Mesendoderm (in vitro differentiated cells): ENCODE data around the gene PALLD.

ENCODE experiments used
- DNase-seq: peaks from one replicate; pipeline ENCODE4 v3.0.0; 2013
- H2AK5ac ChIP-seq: 2 replicates; pipeline ENCODE4 v1.6.1; 2013; ENCODE audit warnings: low read length, inconsistent platforms
- H2BK120ac ChIP-seq: 2 replicates; pipeline ENCODE4 v1.6.1; 2013; ENCODE audit warnings: low read depth, mild to moderate bottlenecking, low read length, moderate library complexity, mixed read lengths
- H2BK15ac ChIP-seq: replicated peaks from 2 replicates; pipeline ENCODE4 v1.6.1; 2013; ENCODE audit warnings: low read depth, mild to moderate bottlenecking, moderate library complexity
- H2BK5ac ChIP-seq: 2 replicates; pipeline ENCODE4 v1.6.1; 2013; ENCODE audit warnings: low read length, inconsistent platforms
- H3K18ac ChIP-seq: 2 replicates; pipeline ENCODE4 v1.6.1; 2013; ENCODE audit warnings: mild to moderate bottlenecking, low read length, mixed read lengths
- H3K23ac ChIP-seq: one replicate; pipeline ENCODE4 v1.6.1; 2013; ENCODE audit warnings: low read length
- H3K27ac ChIP-seq: 2 replicates; pipeline ENCODE4 v1.5.1; 2013; ENCODE audit warnings: low read depth, mild to moderate bottlenecking, inconsistent platforms, low read length, moderate library complexity
- H3K27me3 ChIP-seq: 2 replicates; pipeline ENCODE4 v1.6.1; 2013; ENCODE audit warnings: low read length, control low read depth, mild to moderate bottlenecking, inconsistent platforms; ENCODE audit not compliant: insufficient read depth, poor library complexity
- H3K36me3 ChIP-seq: 2 replicates; pipeline ENCODE4 v1.6.1; 2013; ENCODE audit warnings: low read length, inconsistent platforms; ENCODE audit not compliant: control insufficient read depth, insufficient read depth
- H3K4ac ChIP-seq: one replicate; pipeline ENCODE4 v1.6.1; 2013; ENCODE audit warnings: low read depth, mild to moderate bottlenecking, low read length, moderate library complexity
- H3K4me1 ChIP-seq: 2 replicates; pipeline ENCODE4 v1.6.1; 2013; ENCODE audit warnings: low read depth, low read length, inconsistent platforms; ENCODE audit not compliant: control insufficient read depth
- H3K4me2 ChIP-seq: 2 replicates; pipeline ENCODE4 v1.6.1; 2013; ENCODE audit warnings: low read length
- H3K4me3 ChIP-seq: 2 replicates; pipeline ENCODE4 v1.5.1; 2013; ENCODE audit warnings: mild to moderate bottlenecking, low read length
- H3K56ac ChIP-seq: one replicate; pipeline ENCODE4 v1.6.1; 2013; ENCODE audit warnings: low read length
- H3K79me1 ChIP-seq: 2 replicates; pipeline ENCODE4 v1.6.1; 2013; ENCODE audit warnings: low read length, inconsistent platforms
- H3K79me2 ChIP-seq: 2 replicates; pipeline ENCODE4 v1.6.1; 2013; ENCODE audit warnings: mild to moderate bottlenecking, low read length; ENCODE audit not compliant: control insufficient read depth, insufficient read depth
- H3K9ac ChIP-seq: 2 replicates; pipeline ENCODE4 v1.6.1; 2013; ENCODE audit warnings: low read length, inconsistent platforms
- H4K5ac ChIP-seq: one replicate; pipeline ENCODE4 v1.6.1; 2013; ENCODE audit warnings: low read length
- H4K8ac ChIP-seq: one replicate; pipeline ENCODE4 v1.6.1; 2013; ENCODE audit warnings: low read depth, mild to moderate bottlenecking, control low read depth, low read length, moderate library complexity
- WGBS: extraction: QIAGEN DNeasy Blood & Tissue Kit; methylation state at CpG from one replicate; pipeline ENCODE4 v1.1.7; 2013; ENCODE audit warnings: low lambda C conversion rate, missing lambda C conversion rate; ENCODE audit not compliant: insufficient coverage; ENCODE audit errors: extremely low coverage; 5-methylcytosine and 5-hydroxymethylcytosine counted together

The PALLD gene

DNA sequence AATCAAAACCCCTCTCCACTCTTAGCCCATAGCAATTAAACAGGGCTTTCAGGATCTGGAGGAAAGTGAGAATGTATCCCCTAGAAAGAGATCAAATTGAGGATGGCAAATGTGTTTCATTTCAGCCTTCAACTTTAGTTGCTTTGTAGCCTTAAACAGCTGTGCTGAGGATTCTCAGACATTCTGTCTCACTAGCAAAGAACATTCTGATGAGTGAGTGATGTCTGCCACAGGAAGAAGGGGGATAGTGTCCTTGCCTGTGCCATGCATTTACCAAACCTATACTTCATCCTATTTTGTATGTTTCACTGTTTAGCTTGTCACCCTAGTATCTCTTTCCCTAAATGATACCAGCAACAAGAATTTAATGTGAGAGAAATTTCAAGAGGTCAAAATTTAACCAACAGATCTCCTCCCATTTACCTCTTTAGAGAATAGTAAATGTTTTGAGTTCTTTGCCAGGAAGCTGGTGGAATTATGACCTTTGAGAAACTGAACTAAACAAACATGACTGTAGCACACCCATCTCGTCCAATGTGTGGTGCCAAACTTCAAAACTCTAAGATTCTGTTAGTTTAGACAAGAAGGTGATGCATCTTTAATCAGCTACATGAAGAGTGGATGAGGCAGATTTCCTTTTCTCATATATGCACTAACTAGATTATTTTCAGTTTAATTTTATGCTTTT, 165.6 kb downstream of the PALLD start:
- Histone ChIP-seq H2BK15ac (no peak overlapping the region), H2AK5ac (no peak overlapping the region), H3K79me2 (no peaks in the 10 kb centered on the region), H3K23ac (no peak overlapping the region), H3K4me2 (no peak overlapping the region), H2BK5ac (no peak overlapping the region), H3K4me3 (no peak overlapping the region), H4K5ac (no peak overlapping the region), H3K79me1 (no peaks in the 10 kb centered on the region), H3K4me1 (no peaks in the 10 kb centered on the region), H3K27me3 (no peaks in the 10 kb centered on the region), H3K36me3 (no peaks in the 10 kb centered on the region), H3K27ac (no peak overlapping the region), H3K18ac (no peak overlapping the region), H3K4ac (no peak overlapping the region), H2BK120ac (no peak overlapping the region), H3K9ac (no peak overlapping the region), H3K56ac (no peak overlapping the region), H4K8ac (no peak overlapping the region)
- no peak for DNase-seq
- no CpG with 5 or more reads among the region's 1 CpG for WGBS

- Histone ChIP-seq H2BK5ac (no peak overlapping the region), H3K79me2 (no peaks in the 10 kb centered on the region), H2AK5ac (no peak overlapping the region), H3K18ac (no peak overlapping the region), H3K4me3 (no peak overlapping the region), H3K4ac (no peak overlapping the region), H3K27ac (no peak overlapping the region), H3K27me3 (no peaks in the 10 kb centered on the region), H2BK120ac (no peak overlapping the region), H4K8ac (no peak overlapping the region), H3K4me2 (no peak overlapping the region), H4K5ac (no peak overlapping the region), H2BK15ac (no peak overlapping the region), H3K23ac (no peak overlapping the region), H3K36me3 (no peaks in the 10 kb centered on the region), H3K56ac (no peak overlapping the region), H3K4me1 (no peaks in the 10 kb centered on the region), H3K9ac (no peak overlapping the region), H3K79me1 (no peaks in the 10 kb centered on the region)
- WGBS, result no CpG with 5 or more reads among the region's 2 CpGs
- no peak for DNase-seq
Measured at GRCh38 chr4:168664242-168664891, 167.5 kb downstream of the PALLD start.

DNA sequence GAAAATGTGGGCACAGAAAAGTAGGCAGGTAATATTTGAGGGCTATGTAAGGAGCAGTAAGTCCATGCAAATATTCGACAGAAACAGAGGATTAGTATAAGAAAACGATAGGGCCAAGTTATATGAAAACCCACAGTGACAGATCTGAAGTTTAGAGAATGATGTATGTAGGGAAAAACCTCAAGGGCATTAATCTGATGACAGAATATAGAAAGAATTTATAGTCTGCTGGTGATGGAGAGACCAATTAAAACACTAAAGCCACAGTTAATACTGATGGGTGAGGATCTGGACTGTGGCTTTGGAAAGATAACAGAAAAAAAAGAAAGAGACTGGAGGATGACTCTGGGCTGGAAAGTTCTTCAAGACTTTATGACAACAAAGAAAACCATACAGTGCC, 169.7 kb downstream of the PALLD start:
- Histone ChIP-seq H3K27me3 (no peaks in the 10 kb centered on the region), H2BK5ac (no peak overlapping the region), H3K4ac (no peak overlapping the region), H3K56ac (no peak overlapping the region), H3K9ac (no peak overlapping the region), H3K4me1 (no peaks in the 10 kb centered on the region), H3K4me2 (no peak overlapping the region), H3K18ac (no peak overlapping the region), H2AK5ac (no peak overlapping the region), H4K8ac (no peak overlapping the region), H2BK15ac (no peak overlapping the region), H3K27ac (no peak overlapping the region), H4K5ac (no peak overlapping the region), H3K79me1 (no peaks in the 10 kb centered on the region), H3K4me3 (no peak overlapping the region), H3K79me2 (no peaks in the 10 kb centered on the region), H2BK120ac (no peak overlapping the region), H3K36me3 (no peaks in the 10 kb centered on the region), H3K23ac (no peak overlapping the region)
- WGBS, result no CpG with 5 or more reads among the region's 2 CpGs
- no peak for DNase-seq

DNA sequence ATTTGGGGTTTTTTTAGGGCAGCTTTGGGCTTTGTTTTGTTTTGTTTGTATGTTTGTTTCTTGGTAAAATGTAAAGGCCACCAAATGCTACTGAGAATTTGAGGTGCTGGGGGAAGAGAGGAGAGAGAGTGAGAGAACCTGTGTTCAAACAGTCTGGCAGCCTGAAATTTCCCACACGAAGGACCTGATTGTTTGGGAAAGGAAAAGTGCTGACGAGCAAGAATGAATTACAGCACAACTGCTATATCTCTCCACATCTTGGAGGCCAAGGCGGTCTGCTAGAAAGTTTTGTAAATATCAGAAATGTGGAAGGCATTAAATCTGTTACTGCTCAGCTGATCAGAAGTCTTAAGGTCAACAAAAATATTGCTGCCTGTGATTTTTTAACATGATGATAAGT, 170.5 kb downstream of the PALLD start:
- Histone ChIP-seq H2BK120ac (no peak overlapping the region), H3K4me1 (no peaks in the 10 kb centered on the region), H3K27me3 (no peaks in the 10 kb centered on the region), H4K5ac (no peak overlapping the region), H3K27ac (no peak overlapping the region), H3K9ac (no peak overlapping the region), H2BK5ac (no peak overlapping the region), H3K79me1 (no peaks in the 10 kb centered on the region), H3K18ac (no peak overlapping the region), H3K4me3 (no peak overlapping the region), H2BK15ac (no peak overlapping the region), H4K8ac (no peak overlapping the region), H3K56ac (no peak overlapping the region), H3K36me3 (no peaks in the 10 kb centered on the region), H3K4me2 (no peak overlapping the region), H3K79me2 (no peaks in the 10 kb centered on the region), H3K4ac (no peak overlapping the region), H3K23ac (no peak overlapping the region), H2AK5ac (no peak overlapping the region)
- whole genome bisulfite sequencing, result no CpG with 5 or more reads among the region's 3 CpGs
- no peak for DNase-seq

DNA sequence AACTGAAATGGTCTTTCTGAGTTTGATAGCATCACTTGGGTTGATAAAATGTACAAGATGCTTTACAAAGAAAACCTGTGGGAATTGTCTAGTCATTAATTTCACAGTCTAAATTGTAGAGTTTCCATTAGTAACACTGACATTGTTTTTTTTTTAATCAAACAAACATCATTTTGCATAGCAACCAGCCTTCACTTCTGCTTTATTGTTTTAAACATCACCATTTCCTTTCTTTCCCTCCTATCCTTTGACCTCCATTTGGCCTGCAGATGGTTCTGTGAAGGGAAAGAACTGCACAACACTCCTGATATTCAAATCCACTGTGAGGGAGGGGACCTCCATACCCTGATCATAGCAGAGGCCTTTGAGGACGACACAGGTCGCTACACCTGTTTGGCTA, 171.1 kb downstream of the PALLD start:
- Histone ChIP-seq H3K4me1 (no peaks in the 10 kb centered on the region), H3K9ac (no peak overlapping the region), H3K56ac (no peak overlapping the region), H3K4me2 (no peak overlapping the region), H3K27ac (no peak overlapping the region), H3K4ac (no peak overlapping the region), H3K18ac (no peak overlapping the region), H3K27me3 (no peaks in the 10 kb centered on the region), H3K36me3 (no peaks in the 10 kb centered on the region), H4K5ac (no peak overlapping the region), H3K79me2 (no peaks in the 10 kb centered on the region), H3K4me3 (no peak overlapping the region), H3K79me1 (no peaks in the 10 kb centered on the region), H2AK5ac (no peak overlapping the region), H2BK5ac (no peak overlapping the region), H2BK15ac (no peak overlapping the region), H3K23ac (no peak overlapping the region), H4K8ac (no peak overlapping the region), H2BK120ac (no peak overlapping the region)
- no CpG with 5 or more reads among the region's 2 CpGs for WGBS
- DNase-seq, result no peak

GRCh38 chr4:168673476-168673875, 176.6 kb downstream of the PALLD start:
- no peak for DNase-seq
- WGBS, result no CpG with 5 or more reads among the region's 11 CpGs
- H3K79me1 ChIP-seq, result no peaks in the 10 kb centered on the region
- no peaks in the 10 kb centered on the region for H3K27me3 ChIP-seq
- no peaks in the 10 kb centered on the region for H3K79me2 ChIP-seq
- no peak overlapping the region for H3K18ac ChIP-seq
- H3K9ac ChIP-seq, result no peak overlapping the region
- no peak overlapping the region for H3K4me3 ChIP-seq
- H3K4me2 ChIP-seq, result no peak overlapping the region
- H3K4me1 ChIP-seq, result no peaks in the 10 kb centered on the region
- no peaks in the 10 kb centered on the region for H3K36me3 ChIP-seq
- H3K56ac ChIP-seq, result no peak overlapping the region
- no peak overlapping the region for H3K4ac ChIP-seq
- H4K5ac ChIP-seq, result no peak overlapping the region
- H3K23ac ChIP-seq, result no peak overlapping the region
- H2BK120ac ChIP-seq, result no peak overlapping the region
- no peak overlapping the region for H2AK5ac ChIP-seq
- H3K27ac ChIP-seq, result no peak overlapping the region
- no peak overlapping the region for H2BK15ac ChIP-seq
- H4K8ac ChIP-seq, result no peak overlapping the region
- no peak overlapping the region for H2BK5ac ChIP-seq
